NCI-H524 (cell line): Measurements from ENCODE around the gene NLN.

Source experiments
- DNase-seq, 2 experiments: peaks; one replicate each; lab custom pipeline; 2025; lab: John Stamatoyannopoulos, UW

The NLN gene

GRCh38 chr5:65808818-65809217 is 86.8 kb downstream of the NLN start:
- DNase-seq = no peak

- no peak for DNase-seq
Observed at GRCh38 chr5:65809817-65810531, 88.0 kb downstream of the NLN start.

GRCh38 chr5:65811004-65811403 is 89.0 kb downstream of the NLN start:
- no peak for DNase-seq

- DNase-seq = no peak
Observed at GRCh38 chr5:65811885-65812284, 89.9 kb downstream of the NLN start.

GRCh38 chr5:65812648-65813047 is 90.6 kb downstream of the NLN start:
- no peak for DNase-seq

GRCh38 chr5:65813174-65813573 is 91.2 kb downstream of the NLN start:
- DNase-seq = no peak

GRCh38 chr5:65815161-65815560 is 93.2 kb downstream of the NLN start:
- DNase-seq = no peak

- DNase-seq = no peak
Observed at GRCh38 chr5:65816729-65817128, 94.7 kb downstream of the NLN start.

GRCh38 chr5:65817931-65818330 is 95.9 kb downstream of the NLN start:
- no peak for DNase-seq

GRCh38 chr5:65818592-65818991 is 96.6 kb downstream of the NLN start:
- no peak for DNase-seq

GRCh38 chr5:65819215-65819904 is 97.4 kb downstream of the NLN start:
- no peak for DNase-seq

GRCh38 chr5:65819905-65820240 is 97.9 kb downstream of the NLN start:
- no peak for DNase-seq

GRCh38 chr5:65820373-65820772 is 98.4 kb downstream of the NLN start:
- DNase-seq = no peak

GRCh38 chr5:65821966-65822365 is 100.0 kb downstream of the NLN start:
- DNase-seq = no peak

- DNase-seq = no peak
Observed at GRCh38 chr5:65822710-65823109, 100.7 kb downstream of the NLN start.

- no peak for DNase-seq
Observed at GRCh38 chr5:65823204-65823603, 101.2 kb downstream of the NLN start.

GRCh38 chr5:65823845-65824445 is 101.9 kb downstream of the NLN start:
- DNase-seq = no peak

GRCh38 chr5:65825408-65826328 is 103.7 kb downstream of the NLN start:
- no peak for DNase-seq

- DNase-seq = no peak
Observed at GRCh38 chr5:65828022-65828896, 106.3 kb downstream of the NLN start.

- no peak for DNase-seq
Observed at GRCh38 chr5:65830856-65831255, 108.9 kb downstream of the NLN start.

- no peak for DNase-seq
Observed at GRCh38 chr5:65831276-65831675, 109.3 kb downstream of the NLN start.
